UCSD-AML1 (cell line): ENCODE results near the gene GMEB2.

Experiments used
- DNase-seq: peaks from one replicate; lab custom pipeline; 2025; ENCODE audit not compliant: unreplicated experiment; lab: John Stamatoyannopoulos, UW

GMEB2 gene

GRCh38 chr20:63547725-63548480 lies 79.0 kb downstream of the GMEB2 start, which contains the start of gene SRMS:
TSS of gene SRMS (minus strand) at chr20:63547749. CDS start at chr20:63547463, 286 bp downstream.
- DNase-seq: no peak

DNA sequence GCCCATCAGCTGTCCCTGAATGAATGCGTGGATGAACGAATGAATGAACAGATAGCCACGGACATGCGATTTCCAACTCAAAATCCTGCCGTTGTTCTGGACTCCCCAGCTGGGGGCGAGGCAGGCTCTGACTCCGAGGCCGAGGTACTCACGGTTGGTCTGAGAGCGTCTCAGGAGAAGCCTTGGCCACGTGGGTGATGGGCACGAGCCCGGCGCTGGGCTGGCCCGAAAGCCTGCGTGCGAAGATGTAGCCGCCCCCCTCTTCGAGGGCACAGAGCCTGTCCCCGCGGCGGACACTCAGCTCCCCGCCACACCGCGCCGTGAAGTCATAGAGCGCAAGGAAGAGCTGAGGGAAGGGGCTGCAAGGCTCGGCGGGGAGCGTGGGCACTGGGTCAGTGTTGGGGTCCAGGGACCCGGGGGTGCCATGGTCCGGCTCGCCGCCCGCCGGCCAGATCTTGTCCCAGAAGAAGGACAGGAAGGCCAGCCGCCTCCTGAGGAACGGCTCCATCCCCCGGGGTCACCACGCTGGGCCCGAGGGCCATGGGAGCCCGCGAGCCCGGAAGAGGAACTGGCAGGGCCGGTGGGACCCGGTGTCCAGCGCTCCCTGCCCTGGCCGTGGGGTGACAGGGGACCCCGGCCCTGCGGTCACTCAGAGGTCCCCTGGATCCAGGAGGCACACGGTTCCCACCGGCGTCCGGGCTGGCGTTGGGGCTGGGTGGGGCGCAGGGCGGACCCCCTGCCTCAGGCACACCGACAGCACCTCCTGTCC lies 79.8 kb downstream of the GMEB2 start:
- DNase-seq: no peak

DNA sequence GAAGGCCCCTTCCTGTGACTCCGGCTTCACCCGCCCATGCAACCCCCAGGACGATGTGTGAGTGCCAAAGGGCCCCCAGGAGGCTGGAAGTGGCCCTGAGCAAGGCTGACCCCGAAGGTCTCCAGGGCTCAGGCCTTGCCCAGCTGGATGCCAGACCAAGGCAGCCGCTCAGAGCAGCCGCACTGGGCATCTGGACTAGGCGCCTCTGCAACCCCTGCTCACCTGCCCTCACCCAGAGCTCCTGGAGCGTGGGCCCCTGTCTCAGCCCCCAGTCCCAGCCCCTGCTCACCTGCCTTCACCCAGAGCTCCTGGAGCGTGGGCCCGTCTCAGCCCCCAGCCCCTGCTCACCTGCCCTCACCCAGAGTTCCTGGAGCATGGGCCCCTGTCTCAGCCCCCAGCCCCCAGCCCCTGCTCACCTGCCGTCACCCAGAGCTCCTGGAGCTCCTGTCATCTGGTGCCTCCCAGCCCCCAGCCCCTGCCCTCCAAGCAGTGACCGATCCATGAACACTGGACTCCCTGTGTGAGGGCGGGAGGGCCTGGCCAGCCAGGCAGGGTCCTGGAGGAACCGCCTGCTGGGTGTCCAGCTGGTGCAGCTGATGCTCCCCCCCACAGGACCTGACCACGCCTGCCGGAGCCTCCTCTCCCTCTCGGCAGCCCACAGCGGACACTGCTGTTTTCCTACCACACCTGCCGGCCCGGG lies 80.5 kb downstream of the GMEB2 start:
- DNase-seq: no peak

GRCh38 chr20:63545814-63546213 lies 81.1 kb downstream of the GMEB2 start:
- DNase-seq: no peak

DNA sequence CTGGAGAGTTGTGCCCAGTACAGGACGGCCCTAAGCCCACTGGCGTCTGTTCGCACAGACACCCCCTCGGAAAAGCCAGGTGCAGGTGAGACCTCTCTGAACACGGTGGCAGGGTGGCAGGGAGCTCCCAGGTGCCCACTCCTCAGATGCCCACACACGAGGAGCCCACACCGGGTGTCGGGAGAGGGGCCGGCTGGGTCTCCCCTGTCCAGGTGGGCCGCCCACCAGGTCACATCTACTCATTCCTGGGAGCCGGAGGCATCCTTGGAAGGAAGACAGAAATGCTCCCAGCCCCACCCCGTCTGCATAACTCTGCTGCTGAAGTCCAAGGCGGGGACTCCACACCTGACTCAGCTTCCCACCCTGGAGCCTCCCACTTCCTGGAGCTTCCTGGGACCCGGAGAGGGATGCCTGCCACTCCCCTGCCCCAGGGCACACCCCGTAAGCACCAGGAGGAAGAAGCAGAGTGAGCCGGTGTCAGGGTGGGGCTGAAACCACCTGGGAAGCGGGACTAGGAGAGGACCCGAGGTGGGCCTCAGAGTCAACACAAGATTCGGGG lies 81.9 kb downstream of the GMEB2 start:
- DNase-seq: no peak

DNA sequence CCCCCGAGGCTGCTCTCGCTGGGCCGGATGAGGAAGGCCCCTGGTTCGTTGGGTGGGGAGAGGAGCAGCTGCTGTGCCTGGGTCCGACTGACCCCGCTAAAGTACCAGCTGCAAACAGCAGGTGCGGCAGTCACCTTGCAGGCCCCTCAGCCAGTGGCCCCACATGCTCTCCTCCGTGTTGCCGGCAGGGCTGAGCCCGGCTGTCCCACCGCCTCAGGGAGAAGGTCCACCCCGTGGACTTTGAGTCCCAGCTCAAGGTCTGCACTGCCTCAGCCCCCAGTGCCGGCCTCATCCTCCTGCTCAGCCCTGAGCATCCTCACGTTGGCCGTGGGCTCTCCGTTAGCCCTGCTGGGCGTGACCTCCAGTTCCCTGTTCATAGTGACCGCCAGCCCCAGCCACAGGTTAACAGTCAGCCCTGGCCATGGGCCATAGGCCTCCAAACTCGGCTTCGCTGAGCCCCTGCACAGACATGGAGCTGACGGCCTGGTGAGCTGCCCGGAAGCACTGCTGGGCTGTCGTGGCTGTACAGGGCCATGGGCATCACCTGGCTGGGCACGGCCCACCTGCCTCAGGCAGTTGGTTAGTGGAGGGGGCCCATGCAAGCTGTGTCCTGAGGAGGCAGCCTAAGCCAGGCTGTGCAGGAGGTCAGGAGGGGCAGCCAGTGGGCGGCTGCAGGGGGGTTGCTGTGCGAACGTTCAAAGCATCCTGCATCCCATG lies 82.5 kb downstream of the GMEB2 start:
- DNase-seq: no peak

DNA sequence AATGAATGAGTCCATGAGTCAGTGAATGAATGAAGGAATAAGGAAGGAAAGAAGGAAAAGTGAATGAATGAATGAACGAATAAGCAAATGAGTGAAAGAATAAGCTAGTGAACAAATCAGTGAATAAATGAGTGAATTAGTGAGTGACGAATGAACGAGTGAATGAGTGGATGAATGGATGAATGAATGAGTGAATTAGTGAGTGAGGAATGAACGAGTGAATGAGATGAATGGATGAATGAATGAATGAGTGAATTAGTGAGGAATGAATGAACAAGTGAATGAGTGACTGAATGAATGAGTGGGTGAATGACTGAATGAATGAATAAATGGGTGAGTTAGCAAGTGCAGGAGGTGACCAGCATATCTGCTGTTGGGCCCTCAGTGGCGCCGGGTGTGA lies 83.2 kb downstream of the GMEB2 start:
- DNase-seq: no peak

GRCh38 chr20:63543131-63543530 lies 83.8 kb downstream of the GMEB2 start:
- no peak for DNase-seq

- DNase-seq: no peak
Measured at GRCh38 chr20:63542696-63543095, 84.2 kb downstream of the GMEB2 start.

DNA sequence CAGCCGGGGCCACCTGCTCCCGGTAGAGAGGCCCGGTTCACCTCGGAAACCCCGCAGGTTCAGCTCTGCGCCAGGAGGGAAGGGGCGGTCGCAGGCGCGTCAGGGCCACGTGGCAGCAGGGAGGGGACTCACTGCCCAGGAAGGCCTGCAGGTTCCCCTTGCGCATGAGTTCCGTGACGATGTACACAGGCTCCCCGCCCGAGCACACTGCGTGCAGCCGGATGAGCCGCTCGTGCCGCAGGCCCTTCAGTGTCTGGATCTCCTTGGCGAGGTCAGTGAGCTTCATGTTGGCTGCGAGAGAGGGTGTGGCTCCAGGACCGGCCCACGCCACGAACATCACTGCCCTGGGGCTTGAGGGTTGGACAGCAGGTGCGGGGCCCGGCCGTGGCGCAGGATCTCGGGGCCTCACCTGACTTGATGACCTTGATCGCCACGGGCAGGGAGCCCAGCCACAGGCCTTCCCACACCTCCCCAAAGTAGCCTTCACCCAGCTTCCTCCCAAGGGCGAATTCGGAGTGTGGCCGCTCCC lies 84.8 kb downstream of the GMEB2 start:
- DNase-seq: no peak

- DNase-seq: no peak
Measured at GRCh38 chr20:63541371-63541770, 85.5 kb downstream of the GMEB2 start.

DNA sequence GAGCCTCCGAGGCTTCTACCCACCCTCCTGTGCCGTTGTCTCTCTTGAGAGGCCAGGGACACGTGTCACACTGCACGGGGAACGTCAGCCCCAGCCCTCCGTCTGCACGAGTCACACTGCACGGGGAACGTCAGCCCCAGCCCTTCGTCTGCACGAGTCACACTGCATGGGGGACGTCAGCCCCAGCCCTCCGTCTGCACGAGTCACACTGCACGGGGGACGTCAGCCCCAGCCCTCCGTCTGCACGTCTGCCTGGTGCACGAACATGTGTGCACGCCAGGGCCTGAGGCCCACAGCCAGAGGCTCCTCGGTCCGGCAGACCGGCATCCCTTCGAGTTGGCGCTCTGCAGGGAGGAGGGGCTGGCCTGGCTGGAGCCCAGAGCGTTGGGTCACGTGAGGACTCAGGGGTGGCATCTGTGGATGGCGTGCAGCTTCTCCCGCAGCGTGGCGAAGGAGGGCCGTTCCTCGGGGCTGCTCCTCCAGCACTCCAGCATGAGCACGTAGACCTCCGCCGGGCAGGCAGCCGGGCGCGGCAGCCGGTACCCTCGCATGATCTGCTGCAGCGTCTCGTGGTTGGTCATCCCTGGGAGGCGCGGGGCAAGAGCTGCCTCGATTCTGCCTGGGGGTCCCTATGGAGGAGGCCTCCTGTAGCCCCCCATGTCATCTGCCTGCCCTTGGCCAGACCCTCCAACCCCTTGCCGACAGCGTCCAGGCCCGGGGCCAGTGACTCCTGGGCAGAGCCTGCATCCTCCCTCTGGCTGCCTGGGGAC lies 86.3 kb downstream of the GMEB2 start:
- no peak for DNase-seq

DNA sequence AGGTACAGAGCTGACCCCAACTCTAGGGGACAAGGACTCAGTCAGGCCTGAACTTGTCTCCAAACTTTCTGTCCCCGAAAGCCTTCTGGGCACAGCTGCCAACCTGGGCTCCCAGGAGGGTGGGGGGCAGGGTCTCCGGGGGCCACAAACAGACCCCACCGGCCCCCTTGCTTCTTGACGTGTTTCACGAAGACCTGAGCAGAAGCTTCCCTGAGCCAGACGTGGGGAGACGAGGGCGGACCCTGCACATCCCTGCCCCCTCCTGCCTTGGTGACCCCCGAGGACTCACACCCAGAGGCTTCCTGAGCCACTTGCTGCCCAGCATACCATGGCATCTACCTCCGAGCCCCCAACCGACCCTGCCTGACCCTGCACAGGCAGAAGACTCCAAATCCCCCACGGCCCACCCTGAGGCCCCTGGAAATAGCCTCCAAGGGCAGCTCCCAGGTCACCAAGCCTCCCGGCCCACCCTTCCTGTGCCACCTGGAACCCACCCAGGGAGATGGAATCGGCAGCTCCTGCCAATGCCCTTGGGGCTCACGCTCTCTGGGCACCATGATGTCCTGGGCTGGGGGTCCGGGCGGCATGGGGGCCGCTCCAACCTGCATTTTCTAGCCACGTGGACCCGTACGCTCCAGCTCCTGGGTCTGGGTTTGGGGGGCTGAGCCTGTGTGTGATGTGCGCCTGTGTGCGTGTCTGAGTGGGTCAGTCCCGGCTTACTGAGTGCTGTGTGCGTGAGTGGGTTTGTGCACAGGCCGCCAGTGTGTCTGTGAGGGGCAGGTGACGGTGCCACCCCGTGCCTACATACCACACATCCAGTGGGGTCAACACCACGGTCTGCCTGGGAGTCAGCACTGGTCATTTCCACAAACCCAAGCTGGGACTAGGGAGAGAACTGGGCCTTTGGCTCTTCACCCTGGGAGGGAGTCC lies 87.2 kb downstream of the GMEB2 start:
- no peak for DNase-seq

DNA sequence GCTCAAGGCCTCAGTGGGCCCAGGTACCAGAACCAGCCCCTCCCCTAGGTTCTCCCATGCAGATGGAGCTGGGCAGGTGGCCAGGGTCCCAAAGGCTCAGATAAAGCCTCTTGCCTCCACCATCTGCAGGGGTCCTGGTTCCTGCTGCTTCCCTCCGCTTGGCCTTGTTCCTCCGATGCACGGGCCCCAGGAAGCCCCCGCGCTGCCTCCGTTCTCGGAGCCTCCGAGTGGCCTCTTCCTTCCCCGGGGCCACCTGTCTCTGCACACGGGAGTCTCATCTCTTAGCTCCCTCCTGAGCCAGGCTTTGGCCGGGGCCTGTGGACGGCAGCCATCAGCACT lies 87.8 kb downstream of the GMEB2 start:
- no peak for DNase-seq

DNA sequence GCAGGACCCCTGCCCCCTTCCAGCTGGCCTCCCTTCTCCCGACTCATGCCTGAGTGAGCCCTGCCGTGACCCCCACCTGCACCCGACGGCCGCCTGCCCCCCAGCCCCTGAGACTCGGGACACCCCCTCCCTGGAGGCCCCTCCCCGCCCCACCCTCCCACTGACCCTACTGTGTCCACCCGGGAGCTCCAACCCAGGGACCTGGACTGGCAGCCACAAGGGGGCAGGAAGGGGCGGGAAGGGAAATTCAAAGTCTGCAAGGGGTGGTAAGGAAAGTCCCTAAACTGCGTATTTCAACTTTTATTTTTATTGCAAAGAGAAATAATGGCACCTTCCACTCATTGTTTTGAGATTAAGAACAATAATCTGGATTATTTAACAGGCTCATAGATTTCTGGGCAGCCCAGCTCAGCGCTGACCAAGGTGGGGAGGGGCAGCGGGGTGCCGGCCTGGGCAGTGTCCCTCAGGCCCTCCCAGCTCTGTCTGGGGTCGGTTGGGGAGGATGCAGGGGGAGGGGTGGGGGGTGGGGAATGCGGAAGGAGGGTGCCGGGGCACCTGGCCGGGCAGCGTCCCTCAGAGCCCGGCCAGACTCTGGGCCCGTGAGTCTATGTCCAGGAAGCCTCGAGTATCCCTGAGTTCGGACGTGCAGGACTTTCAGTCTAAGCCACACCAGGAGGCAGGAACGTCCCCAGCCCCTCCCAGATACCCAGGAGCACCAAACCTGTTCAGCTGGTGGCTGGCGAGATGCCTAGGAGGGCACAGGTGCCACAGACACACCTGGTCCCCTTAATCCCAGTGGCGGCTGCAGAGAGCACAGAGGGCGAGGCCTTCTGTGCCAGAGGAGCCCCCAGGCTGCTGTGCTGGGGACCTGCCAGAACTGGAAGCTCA lies 88.5 kb downstream of the GMEB2 start:
- DNase-seq: no peak
